Ishikawa (cell line): ENCODE results near the gene LIN28B.

Experiments
- CEBPB ChIP-seq: IDR thresholded peaks from 2 replicates; pipeline ENCODE4 v1.6.1; 2012
- CREB1 ChIP-seq: IDR thresholded peaks from 2 replicates; pipeline ENCODE4 v1.6.1; 2012; ENCODE audit warnings: low read depth
- EGR1 ChIP-seq: IDR thresholded peaks from 2 replicates; pipeline ENCODE4 v1.6.1; 2012
- EP300 ChIP-seq: IDR thresholded peaks from 2 replicates; pipeline ENCODE4 v1.6.1; 2012; ENCODE audit warnings: borderline replicate concordance
- FOXM1 ChIP-seq: IDR thresholded peaks from 2 replicates; pipeline ENCODE4 v1.6.1; 2012; ENCODE audit warnings: low read depth, borderline replicate concordance
- RAD21 ChIP-seq: IDR thresholded peaks from 2 replicates; pipeline ENCODE4 v1.6.1; 2012; ENCODE audit warnings: low read depth
- TCF12 ChIP-seq: IDR thresholded peaks from 2 replicates; pipeline ENCODE4 v1.6.1; 2012; ENCODE audit warnings: low read depth
- TEAD4 ChIP-seq: IDR thresholded peaks from 2 replicates; pipeline ENCODE4 v1.6.1; 2012
- YY1 ChIP-seq: IDR thresholded peaks from 2 replicates; pipeline ENCODE4 v1.6.1; 2012; ENCODE audit warnings: low read depth
- ZBTB7A ChIP-seq: IDR thresholded peaks from 2 replicates; pipeline ENCODE4 v1.6.1; 2012; ENCODE audit warnings: low read depth
- TF ChIP-seq, protein P1 (sequence below): IDR thresholded peaks from 2 replicates; pipeline ENCODE4 v1.6.1; 2012
- TF ChIP-seq, protein P2 (sequence below): IDR thresholded peaks from 2 replicates; pipeline ENCODE4 v1.6.1; 2012
- TF ChIP-seq, protein P3 (sequence below): IDR thresholded peaks from 2 replicates; pipeline ENCODE4 v1.6.1; 2012; ENCODE audit warnings: low read depth, mild to moderate bottlenecking

DNA sequence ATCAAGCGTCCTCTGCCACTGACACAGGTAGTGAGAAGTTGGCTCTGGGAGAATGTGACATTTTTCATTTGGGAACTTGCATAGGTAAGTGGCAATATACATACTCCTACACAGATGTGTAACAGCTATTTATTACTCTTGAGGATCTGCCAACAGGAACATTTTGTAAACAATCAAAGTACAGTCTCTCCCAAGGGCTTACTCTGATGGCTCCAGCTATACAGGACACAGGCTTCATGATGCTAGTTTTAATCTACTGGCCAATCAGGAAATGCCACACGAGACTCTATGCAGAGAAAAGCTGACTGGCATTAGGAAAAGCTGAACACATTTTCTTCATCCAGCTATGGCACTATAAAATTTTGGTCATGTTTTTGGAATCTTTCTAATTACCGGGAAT is 165.1 kb downstream of the LIN28B start:
- no peak for TF ChIP-seq TEAD4
- TF ChIP-seq YY1 = no peak
- TF ChIP-seq CEBPB = no peak
- no peak for TF ChIP-seq EP300
- TF ChIP-seq RAD21 = no peak
- TF ChIP-seq, protein P1, sequence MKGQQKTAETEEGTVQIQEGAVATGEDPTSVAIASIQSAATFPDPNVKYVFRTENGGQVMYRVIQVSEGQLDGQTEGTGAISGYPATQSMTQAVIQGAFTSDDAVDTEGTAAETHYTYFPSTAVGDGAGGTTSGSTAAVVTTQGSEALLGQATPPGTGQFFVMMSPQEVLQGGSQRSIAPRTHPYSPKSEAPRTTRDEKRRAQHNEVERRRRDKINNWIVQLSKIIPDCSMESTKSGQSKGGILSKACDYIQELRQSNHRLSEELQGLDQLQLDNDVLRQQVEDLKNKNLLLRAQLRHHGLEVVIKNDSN = no peak
- TF ChIP-seq EGR1 = no peak
- no peak for TF ChIP-seq FOXM1
- no peak for TF ChIP-seq TCF12
- no peak for TF ChIP-seq ZBTB7A
- TF ChIP-seq, protein P2, sequence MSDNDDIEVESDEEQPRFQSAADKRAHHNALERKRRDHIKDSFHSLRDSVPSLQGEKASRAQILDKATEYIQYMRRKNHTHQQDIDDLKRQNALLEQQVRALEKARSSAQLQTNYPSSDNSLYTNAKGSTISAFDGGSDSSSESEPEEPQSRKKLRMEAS = no peak
- TF ChIP-seq, protein P3, sequence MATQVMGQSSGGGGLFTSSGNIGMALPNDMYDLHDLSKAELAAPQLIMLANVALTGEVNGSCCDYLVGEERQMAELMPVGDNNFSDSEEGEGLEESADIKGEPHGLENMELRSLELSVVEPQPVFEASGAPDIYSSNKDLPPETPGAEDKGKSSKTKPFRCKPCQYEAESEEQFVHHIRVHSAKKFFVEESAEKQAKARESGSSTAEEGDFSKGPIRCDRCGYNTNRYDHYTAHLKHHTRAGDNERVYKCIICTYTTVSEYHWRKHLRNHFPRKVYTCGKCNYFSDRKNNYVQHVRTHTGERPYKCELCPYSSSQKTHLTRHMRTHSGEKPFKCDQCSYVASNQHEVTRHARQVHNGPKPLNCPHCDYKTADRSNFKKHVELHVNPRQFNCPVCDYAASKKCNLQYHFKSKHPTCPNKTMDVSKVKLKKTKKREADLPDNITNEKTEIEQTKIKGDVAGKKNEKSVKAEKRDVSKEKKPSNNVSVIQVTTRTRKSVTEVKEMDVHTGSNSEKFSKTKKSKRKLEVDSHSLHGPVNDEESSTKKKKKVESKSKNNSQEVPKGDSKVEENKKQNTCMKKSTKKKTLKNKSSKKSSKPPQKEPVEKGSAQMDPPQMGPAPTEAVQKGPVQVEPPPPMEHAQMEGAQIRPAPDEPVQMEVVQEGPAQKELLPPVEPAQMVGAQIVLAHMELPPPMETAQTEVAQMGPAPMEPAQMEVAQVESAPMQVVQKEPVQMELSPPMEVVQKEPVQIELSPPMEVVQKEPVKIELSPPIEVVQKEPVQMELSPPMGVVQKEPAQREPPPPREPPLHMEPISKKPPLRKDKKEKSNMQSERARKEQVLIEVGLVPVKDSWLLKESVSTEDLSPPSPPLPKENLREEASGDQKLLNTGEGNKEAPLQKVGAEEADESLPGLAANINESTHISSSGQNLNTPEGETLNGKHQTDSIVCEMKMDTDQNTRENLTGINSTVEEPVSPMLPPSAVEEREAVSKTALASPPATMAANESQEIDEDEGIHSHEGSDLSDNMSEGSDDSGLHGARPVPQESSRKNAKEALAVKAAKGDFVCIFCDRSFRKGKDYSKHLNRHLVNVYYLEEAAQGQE = no peak
- TF ChIP-seq CREB1 = no peak
